GM18870 (cell line): ENCODE data around the gene NRXN2.

Experiments
- ATAC-seq: cut with Tn5 transposase; IDR thresholded peaks from one replicate; pipeline ENCODE4 v1.9.1; 2021; ENCODE audit warnings: moderate library complexity; ENCODE audit not compliant: unreplicated experiment

NRXN2 gene

GRCh38 chr11:64594159-64594939, 128.6 kb downstream of the NRXN2 start:
- no peak for ATAC-seq

- no peak for ATAC-seq
Measured at GRCh38 chr11:64593156-64594105, 129.6 kb downstream of the NRXN2 start.

GRCh38 chr11:64592656-64593055, 130.3 kb downstream of the NRXN2 start:
- ATAC-seq = no peak

GRCh38 chr11:64592234-64592615, 130.8 kb downstream of the NRXN2 start:
- no peak for ATAC-seq

GRCh38 chr11:64591257-64592233, 131.5 kb downstream of the NRXN2 start:
- ATAC-seq = no peak

GRCh38 chr11:64590763-64591221, 132.2 kb downstream of the NRXN2 start, which contains the start of gene SLC22A12:
Gene SLC22A12 (plus strand): TSS chr11:64591220. CDS start chr11:64591557, 337 bp downstream.
- no peak for ATAC-seq

- no peak for ATAC-seq
Measured at GRCh38 chr11:64588701-64589100, 134.3 kb downstream of the NRXN2 start.

- no peak for ATAC-seq
Measured at GRCh38 chr11:64586366-64586765, 136.6 kb downstream of the NRXN2 start.

GRCh38 chr11:64585150-64585549, 137.8 kb downstream of the NRXN2 start:
- ATAC-seq = no peak

GRCh38 chr11:64583296-64584262, 139.4 kb downstream of the NRXN2 start:
- ATAC-seq = no peak

- ATAC-seq = no peak
Measured at GRCh38 chr11:64582885-64583284, 140.1 kb downstream of the NRXN2 start.

- ATAC-seq = no peak
Measured at GRCh38 chr11:64581057-64581523, 141.9 kb downstream of the NRXN2 start.

GRCh38 chr11:64580412-64580811, 142.6 kb downstream of the NRXN2 start:
- no peak for ATAC-seq

GRCh38 chr11:64577202-64577601, 145.8 kb downstream of the NRXN2 start:
- no peak for ATAC-seq

- ATAC-seq = no peak
Measured at GRCh38 chr11:64572143-64572542, 150.9 kb downstream of the NRXN2 start.

GRCh38 chr11:64571410-64572091, 151.4 kb downstream of the NRXN2 start:
- no peak for ATAC-seq

GRCh38 chr11:64571050-64571409, 152.0 kb downstream of the NRXN2 start:
- ATAC-seq = no peak

- no peak for ATAC-seq
Measured at GRCh38 chr11:64570341-64570740, 152.7 kb downstream of the NRXN2 start.
